Measurements from ENCODE around the gene ASPA.

GRCh38 chr17:3501344-3501743 lies 25.5 kb downstream of the ASPA start:
- no peak for TF ChIP-seq CTCF (IDR thresholded peaks at IDR 0.05)
- TF ChIP-seq ZFX (IDR thresholded peaks at IDR 0.05; ENCODE audit: borderline replicate concordance), result no peak
